Erythroblast (primary cell): Measurements from ENCODE around the gene ITCH.
"Not testable (repeated sequence)": the region's sequence is repeated elsewhere in the genome, so short reads cannot be mapped to it uniquely, and the experiment has no call there.

Experiments used
- DNase-seq, 2 experiments: peaks; one replicate each; lab custom pipeline; 2025; lab: John Stamatoyannopoulos, UW
- GATA1 ChIP-seq: IDR thresholded peaks from 2 replicates; pipeline ENCODE4 v1.6.1; 2011; ENCODE audit warnings: low read depth, mild to moderate bottlenecking, control low read depth, low read length, moderate library complexity
- POLR2A ChIP-seq: IDR thresholded peaks from 2 replicates; pipeline ENCODE4 v1.6.1; 2011; ENCODE audit warnings: mild to moderate bottlenecking, low read length

The ITCH gene

DNA sequence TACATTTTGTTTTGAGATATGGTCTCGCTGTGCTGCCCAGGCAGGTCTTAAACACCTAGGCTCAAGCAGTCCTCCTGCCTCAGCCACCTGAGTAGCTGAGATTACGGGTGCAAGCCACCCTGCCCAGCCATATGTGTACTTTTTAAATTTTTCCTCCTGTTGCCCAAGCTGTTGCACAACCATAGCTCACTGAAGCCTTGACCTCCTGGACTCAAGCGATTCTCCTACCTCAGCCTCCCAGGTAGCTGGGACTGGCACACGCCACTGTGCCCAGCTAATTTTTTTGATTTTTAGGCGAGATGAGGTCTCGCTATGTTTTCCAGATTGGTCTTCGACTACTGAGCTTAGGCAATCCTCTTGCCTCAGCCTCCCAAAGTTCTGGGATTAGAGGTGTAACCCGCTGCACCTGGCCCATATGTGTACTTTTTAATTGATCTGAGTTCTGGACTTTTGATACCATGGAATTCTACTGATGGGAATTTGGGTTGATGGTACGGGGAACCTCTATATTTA lies 44.9 kb downstream of the ITCH start:
- TF ChIP-seq GATA1 (no peak), POLR2A (no peak)
- no peak for DNase-seq

DNA sequence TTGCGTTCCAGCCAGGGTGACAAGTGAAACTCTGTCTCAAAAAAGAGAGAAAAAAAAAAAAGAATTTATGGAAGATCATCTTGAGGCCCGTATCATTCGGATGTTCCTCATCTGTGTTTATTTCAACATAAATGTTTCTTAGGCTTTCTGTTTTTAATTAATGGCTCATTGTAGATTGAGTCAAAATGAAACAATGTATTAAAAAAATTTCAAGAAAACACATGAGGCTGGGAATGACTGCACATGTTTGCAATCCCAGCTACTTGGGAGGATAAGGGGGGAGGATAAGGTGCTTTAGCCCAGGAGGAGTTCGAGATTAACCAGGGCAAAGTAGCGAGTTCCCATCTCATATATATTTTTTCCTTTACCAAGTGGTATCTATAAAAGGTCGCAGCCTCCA lies 47.3 kb downstream of the ITCH start:
- TF ChIP-seq POLR2A (no peak), GATA1 (no peak)
- no peak for DNase-seq

DNA sequence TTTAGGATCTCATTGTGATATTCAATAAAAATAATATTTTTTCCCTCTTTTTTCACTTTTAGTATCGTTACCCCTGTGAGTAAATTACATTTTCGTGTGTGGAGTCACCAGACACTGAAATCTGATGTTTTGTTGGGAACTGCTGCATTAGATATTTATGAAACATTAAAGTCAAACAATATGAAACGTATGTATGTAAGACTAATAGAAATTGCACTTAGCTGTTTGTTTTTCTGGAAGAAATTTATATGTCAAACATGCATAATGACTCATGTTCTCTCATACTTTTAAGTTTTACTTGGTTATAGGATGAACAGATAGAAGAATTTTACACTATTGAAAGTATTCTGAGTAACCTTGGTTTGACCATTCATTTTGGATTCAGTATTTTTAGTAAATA lies 49.4 kb downstream of the ITCH start:
- TF ChIP-seq POLR2A (no peak), GATA1 (no peak)
- no peak for DNase-seq

DNA sequence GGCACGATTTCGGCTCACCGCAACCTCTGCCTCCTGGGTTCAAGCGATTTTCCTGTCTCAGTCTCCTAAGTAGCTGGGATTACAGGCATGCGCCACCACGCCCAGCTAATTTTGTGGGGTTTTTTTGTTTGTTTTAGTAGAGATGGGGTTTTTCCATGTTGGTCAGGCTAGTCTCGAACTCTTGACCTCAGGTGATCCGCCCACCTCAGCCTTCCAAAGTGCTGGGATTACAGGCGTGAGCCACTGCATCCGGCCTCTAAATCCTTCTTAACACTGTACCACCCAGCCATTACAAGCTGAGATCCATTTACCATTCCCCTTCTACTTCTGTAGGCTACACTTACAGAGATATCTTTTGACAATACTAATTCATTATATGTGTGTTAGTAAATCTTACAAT lies 51.5 kb downstream of the ITCH start:
- not testable (repeated sequence) for DNase-seq

DNA sequence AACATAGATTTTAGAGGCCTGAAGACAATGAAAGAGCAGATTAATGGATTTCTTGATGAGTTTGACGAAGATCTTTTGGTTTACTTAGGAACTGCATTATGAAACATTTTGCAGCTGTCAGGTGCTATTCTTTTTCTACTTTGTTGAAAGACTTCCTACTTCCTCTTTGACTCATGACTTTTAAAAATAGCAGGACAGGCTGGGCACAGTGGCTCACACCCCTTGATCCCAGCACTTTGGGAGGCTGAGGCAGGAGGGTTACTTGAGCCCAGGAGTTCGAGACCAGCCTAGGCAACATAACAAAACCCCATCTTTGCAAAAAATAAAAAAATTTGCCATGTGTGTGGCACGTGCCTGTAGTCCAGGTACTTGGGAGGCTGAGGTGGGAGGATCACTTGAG lies 52.0 kb downstream of the ITCH start:
- no peak for TF ChIP-seq GATA1
- no peak for TF ChIP-seq POLR2A
- no peak for DNase-seq

DNA sequence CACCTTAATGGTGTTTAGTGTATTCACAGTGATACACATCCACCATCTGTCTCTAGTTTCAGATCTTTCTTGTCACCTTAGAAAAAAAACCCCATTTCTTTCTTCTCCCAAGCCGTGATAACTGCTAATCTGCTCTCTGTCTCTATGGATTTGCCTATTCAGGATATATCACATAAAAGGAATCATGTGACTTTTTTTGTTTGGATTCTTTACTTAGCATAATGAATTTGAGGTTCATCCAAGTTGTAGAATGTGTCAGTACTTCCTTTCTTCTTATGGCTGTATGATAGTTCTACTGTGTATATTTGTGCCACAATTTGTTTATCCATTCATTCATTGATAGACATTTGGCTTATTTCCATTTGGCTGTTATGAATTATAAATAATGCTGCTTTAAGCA lies 57.1 kb downstream of the ITCH start:
- no peak for DNase-seq
- TF ChIP-seq GATA1, result no peak
- no peak for TF ChIP-seq POLR2A

DNA sequence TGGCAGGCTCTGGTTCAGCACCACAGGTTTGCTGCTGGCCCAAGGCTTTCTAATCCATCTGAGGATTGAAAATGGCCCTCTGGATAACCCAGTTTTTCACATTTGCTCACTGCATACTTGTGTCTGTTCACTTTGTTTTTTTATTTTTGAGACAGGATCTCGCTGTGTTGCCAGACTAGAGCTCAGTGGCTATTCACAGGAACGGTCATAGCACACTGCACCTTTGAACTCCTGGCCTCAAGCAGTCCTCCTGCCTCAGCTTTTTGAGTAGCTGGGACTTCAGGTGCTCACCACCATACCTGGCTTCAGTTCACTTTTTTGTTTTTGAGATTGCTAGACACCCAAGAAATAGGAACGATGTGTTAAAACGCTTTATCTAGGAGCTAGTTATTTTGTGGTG lies 57.9 kb downstream of the ITCH start:
- TF ChIP-seq POLR2A (no peak), GATA1 (no peak)

DNA sequence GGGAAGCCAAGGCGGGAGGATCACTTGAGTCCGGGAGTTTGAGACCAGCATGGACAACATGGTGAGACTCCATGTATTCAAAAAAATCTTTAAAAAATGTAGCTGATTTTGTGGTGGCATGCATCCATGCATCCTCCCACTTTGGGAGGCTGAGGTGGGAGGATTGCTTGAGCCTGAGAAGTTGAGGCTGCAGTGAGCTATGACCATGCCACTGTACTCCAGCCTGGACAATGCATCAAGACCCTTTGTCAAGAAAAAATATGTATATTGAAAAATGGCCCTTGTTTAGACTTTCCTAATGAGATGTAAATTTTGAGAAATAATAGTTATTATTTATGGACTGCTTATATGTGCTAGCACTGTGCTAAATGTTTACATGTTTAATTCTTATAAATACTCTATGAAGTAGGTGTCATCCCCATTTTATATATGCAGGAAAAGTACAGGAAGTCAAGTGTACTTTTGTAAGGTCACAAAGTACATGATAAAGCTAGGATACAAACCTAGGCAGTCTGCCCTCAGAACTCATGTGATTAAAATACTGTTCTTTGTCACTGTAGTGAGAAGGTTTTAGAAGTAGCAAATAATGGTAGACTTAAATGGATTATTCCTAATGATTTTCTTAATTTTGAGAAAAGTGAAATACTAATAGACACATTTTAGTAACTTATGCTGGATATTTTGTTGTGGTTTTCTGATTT lies 58.8 kb downstream of the ITCH start:
- TF ChIP-seq POLR2A (no peak), GATA1 (no peak)
- DNase-seq, result no peak

More for the DNA sequence above, 57.9 kb downstream of the ITCH start:
- no peak for DNase-seq

DNA sequence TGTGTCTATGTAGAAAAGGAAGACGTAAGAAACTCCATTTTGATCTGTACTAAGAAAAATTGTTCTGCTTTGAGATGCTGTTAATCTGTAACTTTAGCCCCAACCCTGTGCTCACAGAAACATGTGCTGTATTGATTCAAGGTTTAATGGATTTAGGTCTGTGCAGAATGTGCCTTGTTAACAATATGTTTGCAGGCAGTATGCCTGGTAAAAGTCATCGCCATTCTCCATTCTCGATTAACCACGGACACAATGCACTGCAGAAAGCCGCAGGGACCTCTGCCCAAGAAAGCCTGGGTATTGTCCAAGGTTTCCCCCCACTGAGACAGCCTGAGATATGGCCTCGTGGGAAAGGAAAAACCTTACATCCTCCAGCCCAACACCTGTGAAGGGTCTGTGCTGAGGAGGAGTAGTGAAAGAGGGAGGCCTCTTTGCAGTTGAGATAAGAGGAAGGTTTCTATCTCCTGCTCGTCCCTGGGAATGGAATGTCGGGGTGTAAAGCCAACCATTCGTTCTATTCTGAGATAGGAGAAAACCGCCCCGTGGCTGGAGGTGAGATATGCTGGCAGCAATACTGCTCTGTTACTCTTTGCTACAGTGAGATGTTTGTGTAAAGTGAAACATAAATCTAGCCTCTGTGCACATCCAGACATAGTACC lies 62.1 kb downstream of the ITCH start:
- peak in 1 of 2 experiments; percentile 6 for DNase-seq

DNA sequence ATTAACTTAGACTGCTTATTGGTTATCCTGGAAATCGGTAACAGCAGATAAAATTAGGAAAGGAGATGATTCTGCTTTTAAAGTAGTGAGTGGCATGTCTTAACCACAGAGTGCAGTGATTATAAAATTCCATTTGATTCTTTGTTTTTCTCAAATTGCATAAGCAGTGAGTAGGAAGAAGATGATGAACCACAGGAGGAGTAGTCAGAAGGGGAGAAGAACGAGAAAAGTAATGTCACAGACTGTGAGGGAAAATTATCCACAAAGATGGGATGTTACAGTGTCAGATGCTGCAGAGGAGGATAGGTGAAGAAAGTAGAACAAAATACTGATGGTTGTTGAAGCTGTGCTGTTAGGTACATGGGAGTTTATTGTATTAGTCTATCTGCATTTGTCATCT lies 63.0 kb downstream of the ITCH start:
- TF ChIP-seq POLR2A (no peak), GATA1 (no peak)
- no peak for DNase-seq

DNA sequence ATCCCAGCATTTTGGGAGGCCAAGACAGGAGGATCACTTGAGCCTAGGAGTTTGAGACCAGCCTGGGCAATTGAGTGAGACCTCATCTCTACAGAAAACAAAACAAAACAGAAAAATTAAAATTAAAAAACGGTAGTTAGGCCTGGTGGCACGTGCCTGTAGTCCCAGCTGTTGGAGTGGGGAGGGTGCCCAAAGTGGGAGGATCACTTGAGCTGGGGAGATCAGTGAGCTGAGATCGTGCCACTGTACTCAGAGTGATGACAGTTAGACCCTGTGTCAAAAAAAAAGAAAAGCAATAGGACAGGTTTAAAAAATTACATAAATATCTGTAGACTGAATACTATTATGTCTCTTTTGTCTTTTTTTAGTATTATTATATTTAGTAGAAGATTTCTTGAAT lies 64.3 kb downstream of the ITCH start:
- no peak for TF ChIP-seq POLR2A
- no peak for TF ChIP-seq GATA1
- no peak for DNase-seq

DNA sequence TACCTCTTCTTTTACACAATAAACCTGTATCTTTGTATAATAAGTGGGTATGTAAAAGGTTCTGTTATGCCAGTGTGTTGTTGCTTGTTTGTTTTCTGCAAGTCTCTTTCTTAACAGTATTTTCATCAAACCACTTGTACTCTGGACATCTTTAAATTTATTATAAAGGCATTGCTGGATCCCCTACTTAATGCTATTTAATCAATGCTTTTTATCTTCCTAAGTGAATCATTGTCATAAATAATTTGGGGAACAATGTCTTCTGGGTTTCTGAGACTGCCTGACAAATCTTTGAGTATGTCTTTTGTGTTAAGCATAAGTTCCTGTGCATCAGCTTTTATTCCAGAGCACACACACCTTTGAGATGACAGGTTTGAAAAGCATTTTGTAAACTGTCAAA lies 64.7 kb downstream of the ITCH start:
- DNase-seq, result no peak
- no peak for TF ChIP-seq POLR2A
- TF ChIP-seq GATA1, result no peak

DNA sequence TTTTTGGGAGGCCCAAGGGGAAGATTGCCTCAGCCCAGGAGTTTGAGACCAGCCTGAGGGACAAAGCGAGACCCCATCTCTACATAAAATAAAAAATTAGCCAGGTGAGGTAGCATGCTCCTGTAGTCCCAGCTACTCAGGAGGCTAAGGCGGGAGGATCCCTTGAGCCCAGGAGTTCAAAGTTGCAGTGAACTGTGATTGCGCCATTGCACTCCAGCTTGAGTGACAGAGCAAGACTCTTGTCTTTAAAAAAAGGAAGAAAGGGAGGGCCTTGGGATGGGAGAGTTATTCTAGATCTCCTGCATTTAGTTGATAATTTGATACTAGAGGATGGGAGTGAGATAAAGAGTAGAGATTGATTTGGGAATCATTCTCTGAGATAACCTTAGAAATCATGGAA lies 68.1 kb downstream of the ITCH start:
- TF ChIP-seq GATA1, result no peak
- no peak for TF ChIP-seq POLR2A
- DNase-seq, result no peak

DNA sequence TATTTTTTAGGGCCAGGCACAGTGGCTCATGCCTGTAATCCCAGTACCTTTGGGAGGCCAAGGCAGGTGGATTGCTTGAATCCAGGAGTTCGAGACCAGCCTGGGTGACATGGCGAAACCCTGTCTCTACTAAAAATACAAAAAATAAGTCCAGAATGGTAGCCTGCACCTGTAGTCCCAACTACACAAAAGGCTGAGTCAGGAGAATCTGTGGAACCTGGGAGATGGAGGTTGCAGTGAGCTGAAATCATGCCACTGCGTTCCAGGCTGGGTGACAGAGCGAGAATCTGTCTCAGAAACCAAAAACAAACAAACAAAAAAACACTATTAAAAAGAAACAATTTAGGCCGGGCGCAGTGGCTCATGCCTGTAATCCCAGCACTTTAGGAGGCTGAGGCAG lies 69.6 kb downstream of the ITCH start:
- not testable (repeated sequence) for DNase-seq

DNA sequence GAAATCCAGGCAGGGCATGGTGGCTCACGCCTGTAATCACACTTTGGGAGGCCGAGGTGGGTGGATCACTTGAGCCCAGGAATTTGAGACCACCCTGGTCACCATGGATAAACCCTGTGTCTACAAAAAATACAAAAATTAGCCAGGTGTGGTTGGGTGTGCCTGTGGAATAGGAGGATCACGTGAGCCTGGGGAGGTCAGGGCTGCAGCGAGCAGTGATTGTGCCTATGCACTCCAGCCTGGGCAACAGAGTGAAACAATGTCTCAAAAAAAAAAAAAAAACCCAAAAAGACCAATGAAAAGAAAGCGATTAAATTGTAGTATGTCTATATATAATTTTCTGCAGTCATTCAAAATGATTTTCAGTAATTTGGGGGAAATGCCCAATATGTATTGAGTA lies 70.3 kb downstream of the ITCH start:
- TF ChIP-seq GATA1 (no peak), POLR2A (no peak)
- no peak for DNase-seq

DNA sequence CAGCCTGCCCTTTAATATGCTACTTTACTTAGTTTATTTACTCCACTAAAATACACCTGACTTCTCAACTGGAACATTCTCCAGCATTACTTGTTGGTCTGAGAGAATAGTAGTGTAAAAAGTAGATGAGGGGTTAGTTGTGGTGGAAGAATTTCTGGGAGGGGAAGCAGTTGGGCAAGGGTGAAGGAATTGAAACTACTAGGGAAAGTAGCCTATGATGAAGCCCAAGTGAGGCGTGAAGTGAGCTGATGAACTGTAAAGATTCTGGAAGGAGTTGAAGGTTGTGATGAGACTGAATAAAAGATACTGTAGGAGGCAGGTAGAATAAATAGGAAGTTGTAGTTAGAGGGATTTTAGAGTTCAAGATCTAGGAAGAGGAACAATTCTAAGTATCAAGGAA lies 72.5 kb downstream of the ITCH start:
- no peak for DNase-seq
- TF ChIP-seq POLR2A (no peak), GATA1 (no peak)
